PC-3 (cell line): Measurements from ENCODE around the gene ANGPTL2. TPM values are rescaled to one million over a fixed set of nuclear protein-coding genes. Genes with fewer than 3 reads are reported as not detected.
"Not testable (repeated sequence)": the region's sequence is repeated elsewhere in the genome, so short reads cannot be mapped to it uniquely, and the experiment has no call there.

ENCODE experiments used
- ATAC-seq: fragments of 200-7000 bp; cut with Tn5 transposase; 2 replicates; pipeline ENCODE4 v1.9.1; 2020; ENCODE audit warnings: mild to moderate bottlenecking, moderate library complexity
- Bru-seq: library from RNA; stranded (reverse); fragments of 400-500 nt; gene quantifications from one replicate; lab custom pipeline; 2021; lab: Mats Ljungman, UMichigan
- BruChase-seq, 2 experiments: library from RNA; stranded (reverse); fragments of 400-500 nt; gene quantifications; one replicate each; lab custom pipeline; 2021; lab: Mats Ljungman, UMichigan
- BruUV-seq: library from RNA; stranded (reverse); fragments of 400-500 nt; replicated peaks from 2 replicates; lab custom pipeline; 2021; lab: Mats Ljungman, UMichigan
- CTCF ChIA-PET: fragments of 300-600 bp; sonication (Branson Sonifier 250); formaldehyde crosslinking; loops from one replicate; lab custom pipeline; 2022; ENCODE audit warnings: antibody characterized with exemption; lab: Charles Lee
- POLR2A ChIA-PET: fragments of 300-600 bp; sonication (Branson Sonifier 250); formaldehyde crosslinking; loops from one replicate; lab custom pipeline; 2022; ENCODE audit warnings: antibody characterized with exemption; ENCODE audit not compliant: unreplicated experiment; lab: Charles Lee
- DNase-seq: peaks from one replicate; pipeline ENCODE4 v3.0.0-alpha.2; 2015
- H2AFZ ChIP-seq: fragments of 300-600 bp; sonication (generic); 2 replicates; pipeline ENCODE4 v1.6.0; 2016; ENCODE audit warnings: antibody characterized with exemption, low read length
- H3F3A ChIP-seq: fragments of 300-600 bp; sonication (generic); one replicate; pipeline ENCODE4 v1.6.0; 2017; ENCODE audit warnings: antibody characterized with exemption, low read length, control low read depth, mild to moderate bottlenecking; ENCODE audit not compliant: unreplicated experiment
- H3K27ac ChIP-seq: fragments of 300-600 bp; sonication (generic); 2 replicates; pipeline ENCODE4 v1.5.1; 2016; ENCODE audit warnings: mild to moderate bottlenecking, low read length
- H3K27me3 ChIP-seq: fragments of 300-600 bp; sonication (generic); 2 replicates; pipeline ENCODE4 v1.6.1; 2016; ENCODE audit warnings: low read length, mixed read lengths
- H3K36me3 ChIP-seq: fragments of 300-600 bp; sonication (generic); 2 replicates; pipeline ENCODE4 v1.6.1; 2016; ENCODE audit warnings: low read depth, mixed run types, low read length, mixed read lengths
- H3K4me1 ChIP-seq: fragments of 300-600 bp; sonication (generic); 2 replicates; pipeline ENCODE4 v1.5.1; 2016; ENCODE audit warnings: low read length; ENCODE audit not compliant: insufficient read depth
- H3K4me2 ChIP-seq: fragments of 300-600 bp; sonication (generic); 2 replicates; pipeline ENCODE4 v1.6.0; 2016; ENCODE audit warnings: low read length
- H3K4me3 ChIP-seq: fragments of 300-600 bp; sonication (generic); 2 replicates; pipeline ENCODE4 v1.5.1; 2016; ENCODE audit warnings: mild to moderate bottlenecking, low read length, mixed read lengths
- H3K79me2 ChIP-seq: fragments of 300-600 bp; sonication (generic); 2 replicates; pipeline ENCODE4 v1.6.1; 2017; ENCODE audit warnings: low read length, mixed read lengths
- H3K9ac ChIP-seq: fragments of 300-600 bp; sonication (generic); 2 replicates; pipeline ENCODE4 v1.6.0; 2016; ENCODE audit warnings: mild to moderate bottlenecking, low read length
- H3K9me2 ChIP-seq: fragments of 300-600 bp; sonication (generic); replicated peaks from 2 replicates; pipeline ENCODE4 v1.6.1; 2016; ENCODE audit warnings: mixed run types, low read length, mixed read lengths
- H3K9me3 ChIP-seq: fragments of 300-600 bp; sonication (generic); 2 replicates; pipeline ENCODE4 v1.6.1; 2016; ENCODE audit warnings: low read length, mixed read lengths
- H4K20me1 ChIP-seq: fragments of 300-600 bp; sonication (generic); 2 replicates; pipeline ENCODE4 v1.6.1; 2016; ENCODE audit warnings: low read length, mixed read lengths
- CTCF ChIP-seq: fragments of 300-600 bp; sonication (generic); conservative IDR thresholded peaks from 2 replicates; pipeline ENCODE4 v1.5.1; 2017; ENCODE audit warnings: antibody characterized with exemption, low read depth, mild to moderate bottlenecking, low read length
- EZH2 ChIP-seq: fragments of 300-600 bp; sonication (generic); IDR thresholded peaks from one replicate; pipeline ENCODE4 v1.6.1; 2017; ENCODE audit warnings: antibody characterized with exemption, mild to moderate bottlenecking, low read length; ENCODE audit not compliant: unreplicated experiment
- EZH2phosphoT487 ChIP-seq: fragments of 300-600 bp; sonication (generic); IDR thresholded peaks from 2 replicates; pipeline ENCODE4 v1.6.1; 2018; ENCODE audit warnings: mild to moderate bottlenecking, antibody characterized with exemption, low read length, borderline replicate concordance
- intact Hi-C: fragments of 100-400 bp; cut with micrococcal nuclease; formaldehyde crosslinking; loops from 2 replicates; pipeline ENCODE4 v1.9.0; 2023
- long read RNA-seq: library from polyadenylated mRNA; unstranded; transcript quantifications from one replicate; pipeline ENCODE4 v2.0.0, GENCODE V29; 2021; ENCODE audit not compliant: unreplicated experiment
- total RNA-seq: library from RNA; depleted of rRNA; stranded (reverse); fragments of >200 nt; gene quantifications from 2 replicates; pipeline ENCODE4 v1.2.3, GENCODE V29; 2014; rRNA removed

Gene ANGPTL2
- total RNA-seq (0.07 and 0.75 TPM in 2 replicates), Bru-seq, nascent RNA (percentile 5 among the genes with signal in this experiment), BruChase-seq, experiment 1, labeled RNA remaining after a 6-hour chase (percentile 2 among the genes with signal in this experiment), BruChase-seq, experiment 2, labeled RNA remaining after a 2-hour chase (percentile 2 among the genes with signal in this experiment)
- long read RNA-seq, partial matches to known transcripts = 0 of 1 reads
- long read RNA-seq, other reads (novel, unspliced or antisense) = 1 of 1 reads

GRCh38 chr9:127122176-127123063, at the start of gene ANGPTL2:
Gene ANGPTL2 (minus strand): TSS chr9:127122635. CDS start chr9:127108731, 13,904 bp downstream.
- BruUV-seq = no TSS peak
- no peak within 1 kb of the TSS for H2AFZ ChIP-seq
- H3K9ac ChIP-seq = no peak within 1 kb of the TSS
- POLR2A ChIA-PET = no interaction called here
- no peaks in the 10 kb centered on the region for H3K36me3 ChIP-seq
- no peaks in the 10 kb centered on the region for H3F3A ChIP-seq
- no peaks in the 10 kb centered on the region for H3K9me3 ChIP-seq
- no peak for TF ChIP-seq EZH2phosphoT487
- TF ChIP-seq CTCF = no peak
- no peak for TF ChIP-seq EZH2
- H3K4me2 ChIP-seq = no peak within 1 kb of the TSS
- no peaks in the 10 kb centered on the region for H4K20me1 ChIP-seq
- ATAC-seq (peak; percentile 49), DNase-seq (peak; percentile 22)
- H3K79me2 ChIP-seq = no peaks in the 10 kb centered on the region
- H3K27ac ChIP-seq = no peak within 1 kb of the TSS
- H3K27me3 ChIP-seq = no peaks in the 10 kb centered on the region
- H3K9me2 ChIP-seq = no peaks in the 10 kb centered on the region
- intact Hi-C loops = no loop called here
- H3K4me1 ChIP-seq = peaks cover 11% of the 10 kb centered on the region
- H3K4me3 ChIP-seq = no peak within 1 kb of the TSS
- CTCF ChIA-PET = no interaction called here

GRCh38 chr9:127171348-127171747, 48.9 kb upstream of the ANGPTL2 start:
- H3K4me3 ChIP-seq, ATAC-seq, H3K79me2 ChIP-seq, H2AFZ ChIP-seq, BruUV-seq, intact Hi-C loops, H4K20me1 ChIP-seq, H3K27ac ChIP-seq, CTCF ChIA-PET, H3K9me3 ChIP-seq, H3F3A ChIP-seq, H3K4me1 ChIP-seq, H3K9me2 ChIP-seq, H3K27me3 ChIP-seq, H3K9ac ChIP-seq, H3K36me3 ChIP-seq, POLR2A ChIA-PET, DNase-seq, H3K4me2 ChIP-seq: not testable (repeated sequence)

GRCh38 chr9:127170652-127171051, 48.2 kb upstream of the ANGPTL2 start:
- intact Hi-C loops = no loop called here
- no peaks in the 10 kb centered on the region for H3K9me2 ChIP-seq
- no peaks in the 10 kb centered on the region for H3F3A ChIP-seq
- no peaks in the 10 kb centered on the region for H3K9me3 ChIP-seq
- DNase-seq (no peak), ATAC-seq (no peak)
- H3K36me3 ChIP-seq = no peaks in the 10 kb centered on the region
- H3K79me2 ChIP-seq = no peaks in the 10 kb centered on the region
- no peak overlapping the region for H3K4me3 ChIP-seq
- no peak overlapping the region for H3K4me2 ChIP-seq
- no peak overlapping the region for H3K27ac ChIP-seq
- H2AFZ ChIP-seq = no peak overlapping the region
- no peak overlapping the region for H3K9ac ChIP-seq
- CTCF ChIA-PET = no interaction called here
- H3K27me3 ChIP-seq = no peaks in the 10 kb centered on the region
- H4K20me1 ChIP-seq = no peaks in the 10 kb centered on the region
- H3K4me1 ChIP-seq = peaks cover 11% of the 10 kb centered on the region
- no TSS peak for BruUV-seq
- POLR2A ChIA-PET = no interaction called here
- TF ChIP-seq CTCF (no peak), EZH2 (no peak), EZH2phosphoT487 (no peak)
